Mucosa of descending colon (tissue), 3 donors: ENCODE data around the gene ANO9. TPM values are rescaled to one million over a fixed set of nuclear protein-coding genes. Genes with fewer than 3 reads are reported as not detected.

Source experiments
- ATAC-seq: fragments of 200-7000 bp; cut with Tn5 transposase; one replicate; pipeline ENCODE4 v1.9.1; 2020; ENCODE audit warnings: mild to moderate bottlenecking, moderate library complexity
- DNase-seq, 3 donors: peaks; one replicate each; pipeline ENCODE4 v3.0.0-alpha.2; 2020
- H3K36me3 ChIP-seq: fragments of 200-600 bp; one replicate; pipeline ENCODE4 v1.8.0; 2021; ENCODE audit warnings: low read depth, mild to moderate bottlenecking
- H3K4me1 ChIP-seq: fragments of 200-600 bp; one replicate; pipeline ENCODE4 v1.8.0; 2021; ENCODE audit warnings: low read depth, mild to moderate bottlenecking
- H3K4me3 ChIP-seq: fragments of 200-600 bp; one replicate; pipeline ENCODE4 v1.8.0; 2021; ENCODE audit warnings: mild to moderate bottlenecking
- H3K9me3 ChIP-seq: fragments of 200-600 bp; one replicate; pipeline ENCODE4 v1.8.0; 2021; ENCODE audit warnings: mild to moderate bottlenecking
- CTCF ChIP-seq: fragments of 200-600 bp; IDR thresholded peaks from one replicate; pipeline ENCODE4 v1.8.0; 2022; ENCODE audit warnings: antibody characterized with exemption, mild to moderate bottlenecking
- intact Hi-C, 2 donors: fragments of 100-400 bp; cut with DNase I in 1 of 2; cut with micrococcal nuclease in 1 of 2; formaldehyde crosslinking; loops; one replicate each; pipeline versions ENCODE4 v1.11.0 to v1.11.1; 2022; cut with DNase I, micrococcal nuclease
- total RNA-seq, 3 donors: library from RNA; stranded (reverse); fragmentation: NEBNext Ultra II Directional in 2 of 3; extraction: Animal tissue kit (Norgen Biotek cat#: 25700) in 2 of 3; gene quantifications; one replicate each; pipeline versions ENCODE4 v1.2.1 to v1.2.4, GENCODE V29; 2021 to 2023
- donor health status: DM: no; HTN: no; CAD: no; lungs with moderate emphysema.
- donor health status: DM: no; HTN: no; CAD: no.
- donor health status: DM: no; HTN: yes; CAD: no.

The ANO9 gene
- total RNA-seq, 3 donors from 2014 or later = 85.2 to 179 (median 131) TPM

GRCh38 chr11:409008-409599, 32.7 kb downstream of the ANO9 start:
- TF ChIP-seq CTCF = no peak
- no peak for ATAC-seq
- intact Hi-C loops = no loop called here

GRCh38 chr11:408154-409007, 33.4 kb downstream of the ANO9 start:
- Histone ChIP-seq H3K4me1 (peaks cover 13% of the 10 kb centered on the region), H3K4me3 (no peak overlapping the region), H3K36me3 (no peaks in the 10 kb centered on the region), H3K9me3 (no peaks in the 10 kb centered on the region)
- DNase-seq (peak in 2 of 3 donors; percentile 43 to 53), ATAC-seq (no peak)
- intact Hi-C loops = no loop called here
- TF ChIP-seq CTCF = no peak

More at GRCh38 chr11:409008-409599, 32.7 kb downstream of the ANO9 start:
- DNase-seq = peak in 1 of 3 donors; percentile 55
- H3K4me3 ChIP-seq = no peak overlapping the region
- peaks cover 13% of the 10 kb centered on the region for H3K4me1 ChIP-seq
- H3K9me3 ChIP-seq = no peaks in the 10 kb centered on the region
- no peaks in the 10 kb centered on the region for H3K36me3 ChIP-seq

- TF ChIP-seq CTCF = no peak
- Histone ChIP-seq H3K9me3 (no peaks in the 10 kb centered on the region), H3K36me3 (no peaks in the 10 kb centered on the region), H3K4me3 (no peak overlapping the region), H3K4me1 (peaks cover 13% of the 10 kb centered on the region)
- intact Hi-C loops = no loop called here
- ATAC-seq = no peak
- no peak for DNase-seq
These were observed 34.1 kb downstream of the ANO9 start for GRCh38 chr11:407651-408123.

GRCh38 chr11:406796-407650, 34.8 kb downstream of the ANO9 start:
- intact Hi-C loops = no loop called here
- ATAC-seq (peak; percentile 81), DNase-seq (peak; percentile 83 to 96 (median 91))
- TF ChIP-seq CTCF = no peak
- H3K36me3 ChIP-seq = no peaks in the 10 kb centered on the region
- peak overlapping the region; percentile 19 for H3K4me3 ChIP-seq
- H3K4me1 ChIP-seq = peaks cover 13% of the 10 kb centered on the region
- no peaks in the 10 kb centered on the region for H3K9me3 ChIP-seq
